Measurements from ENCODE around the gene MYO10. TPM values are rescaled to one million over a fixed set of nuclear protein-coding genes. Genes with fewer than 3 reads are reported as not detected.

Gene MYO10
- total RNA-seq, 1 donor from 2014 or later, result 56.7 TPM

- no peak for DNase-seq (ENCODE audit: low spot score in 2 of 2, unreplicated experiment in 2 of 2)
- no peak for TF ChIP-seq CTCF (IDR thresholded peaks at IDR 0.05; ENCODE audit: unreplicated experiment)
Measured at GRCh38 chr5:16737620-16738364, 198.3 kb downstream of the MYO10 start.

GRCh38 chr5:16737209-16737608 lies 198.9 kb downstream of the MYO10 start:
- peaks cover 60% of the 10 kb centered on the region for H3K4me1 Mint-ChIP-seq
- H3K36me3 Mint-ChIP-seq, result peaks cover 8% of the 10 kb centered on the region
- H3K27ac Mint-ChIP-seq, result peak overlapping the region; percentile 51
- TF ChIP-seq CTCF (IDR thresholded peaks at IDR 0.05; ENCODE audit: unreplicated experiment), result no peak
- DNase-seq (ENCODE audit: low spot score in 2 of 2, unreplicated experiment in 2 of 2), result no peak
- no peak overlapping the region for H3K4me3 Mint-ChIP-seq
- H3K27me3 Mint-ChIP-seq (ENCODE audit: low read depth), result no peaks in the 10 kb centered on the region
- H3K9me3 Mint-ChIP-seq, result no peaks in the 10 kb centered on the region

More at GRCh38 chr5:16737620-16738364, 198.3 kb downstream of the MYO10 start:
- peak overlapping the region; percentile 51 for H3K27ac Mint-ChIP-seq
- no peaks in the 10 kb centered on the region for H3K27me3 Mint-ChIP-seq (ENCODE audit: low read depth)
- peaks cover 61% of the 10 kb centered on the region for H3K4me1 Mint-ChIP-seq
- peaks cover 4% of the 10 kb centered on the region for H3K36me3 Mint-ChIP-seq
- peak overlapping the region; percentile 1 for H3K4me3 Mint-ChIP-seq
- no peaks in the 10 kb centered on the region for H3K9me3 Mint-ChIP-seq

GRCh38 chr5:16736158-16736995 lies 199.7 kb downstream of the MYO10 start:
- H3K36me3 Mint-ChIP-seq, result peaks cover 8% of the 10 kb centered on the region
- peaks cover 52% of the 10 kb centered on the region for H3K4me1 Mint-ChIP-seq
- peak overlapping the region; percentile 3 for H3K4me3 Mint-ChIP-seq
- H3K27ac Mint-ChIP-seq, result peak overlapping the region; percentile 86
- no peaks in the 10 kb centered on the region for H3K27me3 Mint-ChIP-seq (ENCODE audit: low read depth)
- no peaks in the 10 kb centered on the region for H3K9me3 Mint-ChIP-seq
- no peak for TF ChIP-seq CTCF (IDR thresholded peaks at IDR 0.05; ENCODE audit: unreplicated experiment)
- DNase-seq (ENCODE audit: low spot score in 2 of 2, unreplicated experiment in 2 of 2), result peak in 1 of 2 experiments; percentile 49

- peaks cover 42% of the 10 kb centered on the region for H3K4me1 Mint-ChIP-seq
- H3K36me3 Mint-ChIP-seq, result peaks cover 12% of the 10 kb centered on the region
- no peak for DNase-seq (ENCODE audit: low spot score in 2 of 2, unreplicated experiment in 2 of 2)
- H3K27ac Mint-ChIP-seq, result peak overlapping the region; percentile 86
- no peaks in the 10 kb centered on the region for H3K27me3 Mint-ChIP-seq (ENCODE audit: low read depth)
- no peak for TF ChIP-seq CTCF (IDR thresholded peaks at IDR 0.05; ENCODE audit: unreplicated experiment)
- peak overlapping the region; percentile 3 for H3K4me3 Mint-ChIP-seq
- no peaks in the 10 kb centered on the region for H3K9me3 Mint-ChIP-seq
Measured at GRCh38 chr5:16735101-16736060, 200.7 kb downstream of the MYO10 start.

- Mint-ChIP-seq H3K4me1 (peaks cover 34% of the 10 kb centered on the region), H3K9me3 (peaks cover 4% of the 10 kb centered on the region), H3K27ac (no peak overlapping the region)
Measured at GRCh38 chr5:16733331-16734006, 202.6 kb downstream of the MYO10 start.

More at GRCh38 chr5:16733331-16734006, 202.6 kb downstream of the MYO10 start:
- DNase-seq (ENCODE audit: low spot score in 2 of 2, unreplicated experiment in 2 of 2), result no peak
- Mint-ChIP-seq H3K27me3 (ENCODE audit: low read depth) (no peaks in the 10 kb centered on the region), H3K4me3 (no peak overlapping the region), H3K36me3 (peaks cover 20% of the 10 kb centered on the region)
- TF ChIP-seq CTCF (IDR thresholded peaks at IDR 0.05; ENCODE audit: unreplicated experiment), result no peak
